GM12872 (cell line): Measurements from ENCODE around the gene RGS16.

Source experiments
- CTCF ChIP-seq: IDR thresholded peaks from 3 replicates; pipeline ENCODE4 v1.5.1; 2011; ENCODE audit warnings: low read depth, mild to moderate bottlenecking, low read length, moderate library complexity; ENCODE audit not compliant: insufficient read depth

Gene RGS16

GRCh38 chr1:182607566-182607965 lies 3.4 kb upstream of the RGS16 start:
- no peak for TF ChIP-seq CTCF

- TF ChIP-seq CTCF = no peak
These were observed 479 bp downstream of the RGS16 start for GRCh38 chr1:182603646-182604174.

GRCh38 chr1:182602935-182603645 lies 1.1 kb downstream of the RGS16 start:
- no peak for TF ChIP-seq CTCF

DNA sequence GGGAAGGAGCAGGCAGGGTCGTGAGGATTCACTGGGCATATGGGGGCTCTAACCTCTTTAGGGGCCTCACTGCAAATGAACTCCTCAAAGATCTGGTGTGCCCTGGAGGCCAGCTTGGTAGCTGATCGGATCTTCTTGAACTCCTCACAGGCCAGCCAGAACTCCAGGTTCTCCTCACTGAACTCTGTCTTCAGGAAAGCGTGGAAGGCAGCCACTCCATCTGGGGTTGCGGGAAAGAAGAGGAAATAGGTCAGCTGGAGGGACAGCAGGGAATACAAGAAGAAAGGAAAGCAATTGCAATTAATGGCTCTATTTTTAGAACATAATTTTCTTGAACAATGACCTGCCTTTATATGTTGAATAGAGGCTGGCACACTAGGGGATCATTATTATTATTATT lies 2.3 kb downstream of the RGS16 start:
- no peak for TF ChIP-seq CTCF

DNA sequence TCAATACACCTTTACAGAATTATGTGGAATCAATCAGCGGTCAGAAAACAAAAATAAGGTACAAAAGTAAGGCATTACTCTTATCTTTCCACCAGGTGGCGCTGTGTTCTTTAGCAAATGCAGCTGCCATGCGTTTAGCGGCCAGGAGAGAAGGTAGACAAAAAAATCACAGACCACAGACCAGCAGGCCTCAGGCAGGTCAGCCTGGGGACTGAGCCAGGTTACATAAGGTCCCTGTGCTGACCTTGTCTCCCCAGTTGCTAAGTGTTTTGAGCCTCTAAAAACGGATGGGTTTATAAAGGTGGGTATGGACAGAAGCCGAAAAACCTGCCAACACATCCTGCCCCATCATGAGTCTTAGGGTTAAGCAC lies 2.8 kb downstream of the RGS16 start:
- peak; percentile 70 for TF ChIP-seq CTCF

- no peak for TF ChIP-seq CTCF
These were observed 3.3 kb downstream of the RGS16 start for GRCh38 chr1:182600745-182601415.

DNA sequence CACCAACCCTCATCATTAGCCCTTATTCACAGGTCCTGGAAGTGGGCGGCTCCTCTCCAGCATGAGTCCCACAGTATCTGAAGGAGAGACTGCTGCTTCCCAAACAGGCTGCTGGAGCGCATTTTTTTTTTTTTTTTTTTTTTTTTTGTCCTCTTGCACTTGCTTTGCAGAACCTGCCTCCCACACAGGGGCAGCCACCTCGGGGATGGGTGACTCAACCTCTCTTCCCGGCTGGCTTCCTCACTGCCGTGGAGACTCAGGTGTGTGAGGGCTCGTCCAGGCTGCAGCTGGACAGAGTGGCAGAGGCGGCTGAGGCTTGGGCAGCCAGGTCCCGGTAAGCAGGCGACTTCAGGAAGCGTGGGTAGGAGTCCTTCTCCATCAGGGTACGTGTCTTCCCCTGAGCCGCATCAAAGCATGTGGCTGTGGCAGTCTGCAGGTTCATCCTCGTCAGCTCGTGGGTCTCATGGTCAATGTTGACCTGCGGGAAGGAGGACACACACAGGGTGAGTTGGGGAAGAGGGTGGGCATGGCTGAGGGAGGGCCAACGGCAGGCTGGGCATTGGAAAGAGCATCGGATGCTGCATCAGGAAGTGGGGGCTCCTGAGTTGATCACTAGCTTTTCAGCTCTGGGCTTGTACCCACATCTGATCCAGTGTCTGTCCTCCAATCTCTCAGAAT lies 4.0 kb downstream of the RGS16 start:
- TF ChIP-seq CTCF = no peak
